ENCODE data around the gene CNN3. TPM values are rescaled to one million over a fixed set of nuclear protein-coding genes. Genes with fewer than 3 reads are reported as not detected.

CNN3 gene
- total RNA-seq, 3 donors from 2014 or later, result 61.3 to 165 (median 129) TPM

DNA sequence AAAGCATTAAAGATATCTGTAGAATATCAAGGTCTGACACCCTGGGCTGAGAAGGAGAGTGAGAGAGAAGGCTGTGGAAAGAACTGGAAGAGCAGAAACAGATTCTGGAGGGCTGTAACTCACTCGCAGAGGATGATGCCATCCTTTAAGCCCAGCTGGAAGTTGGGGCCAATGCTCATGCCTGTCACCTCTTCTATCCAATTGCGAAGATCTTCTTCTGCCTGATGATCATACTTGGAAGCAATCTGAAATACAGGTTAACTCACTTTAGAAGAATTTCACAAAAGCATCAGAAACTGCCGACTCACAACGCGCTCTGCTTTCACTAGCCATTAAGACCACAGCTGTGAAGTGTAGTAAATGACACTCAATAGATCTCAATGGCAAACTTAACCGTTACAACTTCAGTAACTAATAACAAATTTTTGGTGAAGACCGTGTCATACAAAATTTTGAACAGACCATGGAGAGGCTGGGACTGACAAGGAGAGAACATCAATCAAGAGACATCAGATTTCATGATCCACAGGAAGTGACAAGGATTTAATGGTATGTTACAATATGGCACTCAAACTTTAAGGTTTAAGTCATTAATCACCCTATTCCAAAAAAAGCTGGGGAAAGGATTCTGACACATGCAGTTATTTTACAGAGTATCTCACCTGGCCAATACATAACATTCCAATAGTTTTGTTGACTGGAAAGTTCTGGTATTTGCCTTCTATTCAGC is 23.5 kb downstream of the CNN3 start:
- ATAC-seq (no peak), DNase-seq (no peak)
- Histone ChIP-seq H3K4me1 (ENCODE audit: low read depth) (peaks cover 4% of the 10 kb centered on the region), H3K4me3 (no peak overlapping the region), H3K9me3 (no peaks in the 10 kb centered on the region), H3K36me3 (ENCODE audit: low read depth) (no peaks in the 10 kb centered on the region)
- TF ChIP-seq, protein P1, sequence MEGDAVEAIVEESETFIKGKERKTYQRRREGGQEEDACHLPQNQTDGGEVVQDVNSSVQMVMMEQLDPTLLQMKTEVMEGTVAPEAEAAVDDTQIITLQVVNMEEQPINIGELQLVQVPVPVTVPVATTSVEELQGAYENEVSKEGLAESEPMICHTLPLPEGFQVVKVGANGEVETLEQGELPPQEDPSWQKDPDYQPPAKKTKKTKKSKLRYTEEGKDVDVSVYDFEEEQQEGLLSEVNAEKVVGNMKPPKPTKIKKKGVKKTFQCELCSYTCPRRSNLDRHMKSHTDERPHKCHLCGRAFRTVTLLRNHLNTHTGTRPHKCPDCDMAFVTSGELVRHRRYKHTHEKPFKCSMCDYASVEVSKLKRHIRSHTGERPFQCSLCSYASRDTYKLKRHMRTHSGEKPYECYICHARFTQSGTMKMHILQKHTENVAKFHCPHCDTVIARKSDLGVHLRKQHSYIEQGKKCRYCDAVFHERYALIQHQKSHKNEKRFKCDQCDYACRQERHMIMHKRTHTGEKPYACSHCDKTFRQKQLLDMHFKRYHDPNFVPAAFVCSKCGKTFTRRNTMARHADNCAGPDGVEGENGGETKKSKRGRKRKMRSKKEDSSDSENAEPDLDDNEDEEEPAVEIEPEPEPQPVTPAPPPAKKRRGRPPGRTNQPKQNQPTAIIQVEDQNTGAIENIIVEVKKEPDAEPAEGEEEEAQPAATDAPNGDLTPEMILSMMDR (IDR thresholded peaks at IDR 0.05), result no peak
- intact Hi-C loops (cut with DNase I, micrococcal nuclease), result no loop called here

DNA sequence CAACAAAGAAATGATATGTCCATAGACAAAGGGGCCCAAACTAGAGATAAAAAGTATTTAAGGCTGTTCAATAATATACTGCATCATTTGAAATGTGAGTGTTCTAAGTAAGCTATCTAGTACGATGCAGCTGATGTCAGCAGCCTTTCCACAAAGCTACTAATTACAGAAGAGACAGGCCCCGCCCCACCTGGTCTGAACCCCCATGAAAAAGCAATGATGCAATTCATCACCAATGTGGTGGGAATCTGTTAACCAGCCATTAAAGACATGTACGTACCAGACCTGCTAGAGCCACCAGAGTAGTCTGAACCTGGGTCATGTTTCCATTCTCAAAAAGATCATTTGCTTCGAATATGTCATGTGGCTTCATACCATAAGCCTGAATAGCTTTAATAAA is 25.1 kb downstream of the CNN3 start:
- Histone ChIP-seq H3K36me3 (ENCODE audit: low read depth) (no peaks in the 10 kb centered on the region), H3K4me1 (ENCODE audit: low read depth) (no peaks in the 10 kb centered on the region), H3K4me3 (no peak overlapping the region), H3K9me3 (no peaks in the 10 kb centered on the region)
- ATAC-seq (no peak), DNase-seq (no peak)
- intact Hi-C loops (cut with DNase I, micrococcal nuclease), result no loop called here
- TF ChIP-seq, protein P1 (IDR thresholded peaks at IDR 0.05), result no peak

DNA sequence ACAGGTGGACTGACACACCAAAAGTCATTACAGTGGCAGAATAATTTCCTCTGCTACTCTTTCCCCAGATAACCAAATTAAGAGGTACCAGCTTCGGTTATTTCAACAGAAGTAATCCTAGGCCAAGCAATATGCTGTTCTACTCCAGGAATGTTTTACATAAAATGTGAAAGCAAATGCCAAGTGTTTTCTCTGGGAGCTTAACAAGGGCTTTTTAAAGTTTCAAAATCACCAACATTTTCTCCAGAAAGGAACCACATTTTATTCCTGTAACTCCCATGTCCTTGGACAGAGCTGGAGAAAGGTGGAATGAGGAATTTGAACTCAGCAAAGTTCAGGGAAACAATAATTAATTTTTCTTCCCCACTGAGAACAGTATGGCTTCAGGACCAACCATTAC is 27.2 kb downstream of the CNN3 start:
- ATAC-seq (no peak), DNase-seq (no peak)
- no peak overlapping the region for H3K4me3 ChIP-seq
- TF ChIP-seq, protein P1 (IDR thresholded peaks at IDR 0.05), result no peak
- intact Hi-C loops (cut with DNase I, micrococcal nuclease), result no loop called here
- no peaks in the 10 kb centered on the region for H3K4me1 ChIP-seq (ENCODE audit: low read depth)
- no peaks in the 10 kb centered on the region for H3K9me3 ChIP-seq
- no peaks in the 10 kb centered on the region for H3K36me3 ChIP-seq (ENCODE audit: low read depth)

DNA sequence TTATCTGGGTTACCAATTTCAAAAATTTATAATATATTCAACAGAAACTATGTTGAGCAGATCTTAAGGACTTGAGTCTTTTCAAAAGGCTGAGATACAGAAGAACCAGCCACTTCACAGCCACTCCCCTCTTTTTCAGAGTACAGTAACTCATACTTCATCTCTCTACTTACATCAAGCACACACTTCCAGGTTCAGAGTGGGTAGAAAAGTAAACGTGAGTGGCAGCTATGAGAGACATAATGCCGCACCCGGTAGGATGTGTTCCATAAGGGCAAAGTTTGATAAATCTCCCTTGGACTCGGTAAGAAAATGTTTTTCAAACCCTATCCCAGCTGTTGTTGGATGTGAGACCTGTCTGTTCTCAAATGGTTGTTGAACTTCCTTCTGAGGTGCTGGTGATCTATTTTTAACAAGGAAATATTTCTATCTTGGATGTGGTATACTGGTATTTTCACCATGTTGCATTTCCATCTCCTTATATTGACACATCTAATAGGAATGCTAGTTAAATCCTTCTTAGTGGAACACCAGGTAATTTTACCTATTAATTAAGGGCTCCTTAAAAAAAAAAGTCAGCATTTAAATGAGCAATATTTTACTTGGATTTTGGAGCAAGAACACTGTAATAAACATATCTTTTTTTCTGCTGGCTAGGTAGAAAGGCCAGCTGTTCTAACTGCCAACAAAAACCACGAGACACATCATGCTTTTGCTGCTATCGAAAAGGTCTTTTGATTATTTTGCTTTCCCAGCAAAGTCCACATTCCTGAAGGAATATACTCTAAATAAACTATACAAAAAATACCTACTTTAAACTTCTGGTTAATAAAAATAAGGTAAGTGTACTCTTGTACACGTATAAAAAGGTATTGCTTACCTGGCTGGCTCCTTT is 28.2 kb downstream of the CNN3 start:
- no peaks in the 10 kb centered on the region for H3K9me3 ChIP-seq
- ATAC-seq (peak; percentile 54), DNase-seq (no peak)
- intact Hi-C loops (cut with DNase I, micrococcal nuclease), result no loop called here
- no peaks in the 10 kb centered on the region for H3K36me3 ChIP-seq (ENCODE audit: low read depth)
- TF ChIP-seq, protein P1 (IDR thresholded peaks at IDR 0.05), result no peak
- H3K4me3 ChIP-seq, result no peak overlapping the region
- H3K4me1 ChIP-seq (ENCODE audit: low read depth), result no peaks in the 10 kb centered on the region

DNA sequence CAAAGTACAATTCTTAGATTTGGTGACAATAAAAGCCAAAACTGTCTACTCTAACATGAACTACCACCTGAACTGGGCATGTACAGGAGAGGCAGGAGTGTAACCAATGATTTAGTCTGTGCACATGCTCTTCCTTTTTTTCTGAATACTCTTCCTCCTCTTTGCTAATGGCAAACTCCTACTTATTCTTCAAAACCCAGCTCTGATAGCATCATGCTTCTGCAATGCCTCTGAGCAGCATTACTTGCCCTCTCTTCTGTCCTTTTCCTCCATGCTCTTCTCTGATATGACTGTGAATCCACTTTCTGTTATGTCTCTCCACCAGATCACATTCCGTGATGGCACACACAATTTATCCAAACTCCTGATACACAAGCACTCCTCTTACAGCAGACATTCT is 31.4 kb downstream of the CNN3 start:
- H3K4me3 ChIP-seq, result no peak overlapping the region
- no peaks in the 10 kb centered on the region for H3K9me3 ChIP-seq
- TF ChIP-seq, protein P1 (IDR thresholded peaks at IDR 0.05), result no peak
- ATAC-seq, result no peak
- H3K4me1 ChIP-seq (ENCODE audit: low read depth), result no peaks in the 10 kb centered on the region
- intact Hi-C loops (cut with DNase I, micrococcal nuclease), result no loop called here
- no peak for DNase-seq
- H3K36me3 ChIP-seq (ENCODE audit: low read depth), result no peaks in the 10 kb centered on the region
